K562 (cell line): ENCODE results near the gene CD300H. TPM values are rescaled to one million over a fixed set of nuclear protein-coding genes. Genes with fewer than 3 reads are reported as not detected.

ENCODE experiments used
- ATAC-seq: fragments of 200-7000 bp; cut with Tn5 transposase; 3 replicates; pipeline ENCODE4 v1.9.1; 2020; ENCODE audit warnings: moderate library complexity
- BruUV-seq: library from RNA; stranded (reverse); fragments of 400-500 nt; replicated peaks from 2 replicates; lab custom pipeline; 2021; lab: Mats Ljungman, UMichigan
- CTCF ChIA-PET: fragments of 300-600 bp; formaldehyde crosslinking; extraction: SDS; loops from one replicate; lab custom pipeline; 2021; ENCODE audit warnings: low intra/inter-chr PET ratio; lab: Yijun Ruan, JAX
- POLR2A ChIA-PET: fragments of 300-600, 350-650 bp; sonication (Branson Sonifier 250); formaldehyde crosslinking; extraction: SDS; loops from one replicate; lab custom pipeline; 2021; ENCODE audit warnings: antibody characterized with exemption, inconsistent platforms; lab: Yijun Ruan, JAX
- DNase-seq, 4 experiments: peaks; one replicate each; pipeline versions ENCODE4 v3.0.0 to v3.0.0-alpha.2; 2011 to 2018; ENCODE audit warnings: low spot score in 3 of 4, mixed read lengths in 3 of 4; ENCODE audit errors: extremely low read depth in 1 of 4
- FAIRE-seq: peaks from 2 replicates; lab custom pipeline; 2011; peaks lifted over from hg19 to GRCh38; lab: Jason Lieb, UNC
- H2AFZ ChIP-seq: 2 replicates; pipeline ENCODE4 v1.6.0; 2011; ENCODE audit warnings: low read depth, low read length, control low read depth, inconsistent platforms
- H3K27ac ChIP-seq: fragments of 200-600 bp; 3 replicates; pipeline ENCODE4 v1.8.0; 2011; ENCODE audit warnings: low read depth, mild to moderate bottlenecking, control low read depth, inconsistent platforms, low read length, moderate library complexity, mixed read lengths; ENCODE audit errors: extremely low read depth
- H3K27me3 ChIP-seq, 2 experiments: fragments of 300-600 bp in 1 of 2; 2 replicates in 1 of 2; 3 replicates in 1 of 2; pipeline versions ENCODE4 v1.6.0 to v1.8.0; 2011; ENCODE audit warnings: inconsistent platforms in 2 of 2, low read length in 2 of 2, mild to moderate bottlenecking in 1 of 2, mixed read lengths in 1 of 2, moderate library complexity in 1 of 2; ENCODE audit not compliant: control insufficient read depth in 2 of 2, insufficient read depth in 2 of 2
- H3K36me3 ChIP-seq: fragments of 300-600 bp; 3 replicates; pipeline ENCODE4 v1.8.0; 2011; ENCODE audit warnings: mild to moderate bottlenecking, low read length, inconsistent platforms; ENCODE audit not compliant: control insufficient read depth, insufficient read depth
- H3K4me1 ChIP-seq, 2 experiments: fragments of 200-600 bp in 1 of 2; replicated peaks in 1 of 2; 2 replicates in 1 of 2; 3 replicates in 1 of 2; pipeline versions ENCODE4 v1.5.1 to v1.8.0; 2011; ENCODE audit warnings: inconsistent platforms in 2 of 2, low read length in 2 of 2, mild to moderate bottlenecking in 1 of 2, mixed read lengths in 1 of 2, moderate library complexity in 1 of 2; ENCODE audit not compliant: control insufficient read depth in 2 of 2, insufficient read depth in 2 of 2
- H3K4me2 ChIP-seq: 2 replicates; pipeline ENCODE4 v1.6.1; 2011; ENCODE audit warnings: low read length, control low read depth, inconsistent platforms, mixed read lengths; ENCODE audit not compliant: insufficient read depth
- H3K4me3 ChIP-seq: fragments of 200-600 bp; sonication (generic), shearing (Covaris generic); 2 replicates; pipeline ENCODE4 v1.5.1; 2016; ENCODE audit warnings: control low read depth, inconsistent platforms
- H3K79me2 ChIP-seq: fragments of 200-600 bp; 3 replicates; pipeline ENCODE4 v1.8.0; 2011; ENCODE audit warnings: low read length, inconsistent platforms; ENCODE audit not compliant: control insufficient read depth, insufficient read depth
- H3K9ac ChIP-seq, 2 experiments: 2 replicates each; pipeline versions ENCODE4 v1.6.0 to v1.6.1; 2011; ENCODE audit warnings: low read depth in 2 of 2, low read length in 2 of 2, control low read depth in 1 of 2, inconsistent platforms in 1 of 2, mild to moderate bottlenecking in 1 of 2, mixed read lengths in 1 of 2; ENCODE audit not compliant: insufficient read depth in 1 of 2
- H3K9me1 ChIP-seq: one replicate; pipeline ENCODE4 v1.6.0; 2011; ENCODE audit warnings: inconsistent platforms, mild to moderate bottlenecking, low read length, moderate library complexity; ENCODE audit not compliant: control insufficient read depth, insufficient read depth
- H3K9me3 ChIP-seq: replicated peaks from 2 replicates; pipeline ENCODE4 v1.5.1; 2011; ENCODE audit warnings: low read depth, low read length, inconsistent platforms; ENCODE audit not compliant: control insufficient read depth, insufficient read depth
- H4K20me1 ChIP-seq: replicated peaks from 2 replicates; pipeline ENCODE4 v1.6.1; 2011; ENCODE audit warnings: low read length, inconsistent platforms, mixed read lengths; ENCODE audit not compliant: control insufficient read depth, insufficient read depth
- ARHGAP35 ChIP-seq: fragments of 450-650 bp; IDR thresholded peaks from 2 replicates; pipeline ENCODE4 v1.6.1; 2018; ENCODE audit not compliant: partially characterized antibody
- BRF2 ChIP-seq: IDR thresholded peaks from 3 replicates; pipeline ENCODE4 v1.6.1; 2011; ENCODE audit warnings: borderline replicate concordance, mild to moderate bottlenecking; ENCODE audit not compliant: insufficient read length, insufficient read depth
- CBX2 ChIP-seq: fragments of 200-600 bp; sonication (generic); IDR thresholded peaks from one replicate; pipeline ENCODE4 v1.6.1; 2012; ENCODE audit warnings: mild to moderate bottlenecking, low read length, inconsistent platforms; ENCODE audit not compliant: insufficient read depth, poor library complexity, severe bottlenecking
- CREM ChIP-seq: IDR thresholded peaks from 2 replicates; pipeline ENCODE4 v1.6.1; 2014; ENCODE audit warnings: antibody characterized with exemption, low read depth
- MBD1 ChIP-seq: fragments of 250-450 bp; sonication (Bioruptor Pico); IDR thresholded peaks from 2 replicates; pipeline ENCODE4 v1.8.0; 2022; ENCODE audit warnings: inconsistent platforms
- MCM3 ChIP-seq: fragments of 450-650 bp; IDR thresholded peaks from 2 replicates; pipeline ENCODE4 v1.6.1; 2016
- NCOA1 ChIP-seq: fragments of 450-650 bp; IDR thresholded peaks from 2 replicates; pipeline ENCODE4 v1.6.1; 2016; ENCODE audit warnings: low read depth
- XRCC3 ChIP-seq: fragments of 450-650 bp; IDR thresholded peaks from 2 replicates; pipeline ENCODE4 v1.6.1; 2017; ENCODE audit warnings: mild to moderate bottlenecking, moderate library complexity
- WGBS: fragments of 100-300 bp; shearing (Covaris generic); methylation state at CpG from one replicate; pipeline ENCODE4 v1.1.6; 2016; ENCODE audit warnings: low coverage, mixed read lengths; ENCODE audit not compliant: insufficient coverage; ENCODE audit errors: missing lambda C conversion rate; 5-methylcytosine and 5-hydroxymethylcytosine counted together
- in situ Hi-C: fragments of 300-500 bp; cut with MboI; formaldehyde crosslinking; loops from 4 replicates; pipeline ENCODE4 v1.15.0; 2018; ENCODE audit warnings: inconsistent platforms, mixed read lengths
- intact Hi-C: fragments of 100-400 bp; cut with micrococcal nuclease; formaldehyde crosslinking; loops from 2 replicates; pipeline ENCODE4 v1.14.2; 2022
- polyA plus RNA-seq, 8 experiments: library from polyadenylated mRNA; depleted of rRNA in 4 of 8; stranded (reverse) in 5 of 8; unstranded in 3 of 8; fragments of >200 nt; fragmentation: Nextera tagmentation in 2 of 8; fragmentation: Illumina TruSeq in 1 of 8; extraction: Ambion mirVana in 2 of 8; extraction: Trizol in 1 of 8; gene quantifications; 2 replicates each; pipeline versions ENCODE4 v1.2.1 to v1.2.3, GENCODE V29; 2011 to 2014; ENCODE audit warnings: inconsistent platforms in 1 of 8, missing spikeins in 1 of 8
- total RNA-seq, 7 experiments: library from RNA; depleted of rRNA in 6 of 7; stranded (reverse); fragments of >200 nt in 6 of 7; fragmentation: Illumina TruSeq in 2 of 7; extraction: Trizol in 2 of 7; gene quantifications; 2 replicates each; pipeline versions ENCODE4 v1.2.1 to v1.2.3, GENCODE V29; 2011 to 2021; ENCODE audit warnings: low replicate concordance in 1 of 7

Gene CD300H
- total and polyA plus RNA-seq, 9 of the 15 experiments (the other 6 are each of a cell fraction or from before 2014, with no cell fraction given), result not detected

- H3K4me3 ChIP-seq, result no peak overlapping the region
- H2AFZ ChIP-seq, result no peak overlapping the region
- FAIRE-seq (no peak), ATAC-seq (no peak), DNase-seq (no peak)
- no peaks in the 10 kb centered on the region; the same call in 1 of the 2 replicates for H4K20me1 ChIP-seq
- 0% methylated on average over 3 of the region's 3 CpGs for WGBS
- intact Hi-C loops (no loop called here), in situ Hi-C loops (no loop called here)
- no peak for TF ChIP-seq XRCC3
- no peak for TF ChIP-seq CREM
- TF ChIP-seq MBD1, result no peak
- TF ChIP-seq BRF2, result no peak
- no peak for TF ChIP-seq MCM3
- no peak for TF ChIP-seq CBX2
- TF ChIP-seq ARHGAP35, result no peak
- TF ChIP-seq NCOA1, result no peak
- H3K79me2 ChIP-seq, result no peaks in the 10 kb centered on the region
- ChIA-PET POLR2A (no interaction called here), CTCF (no interaction called here)
- no TSS peak for BruUV-seq
- H3K9ac ChIP-seq, result no peak overlapping the region
- no peak overlapping the region for H3K4me2 ChIP-seq
- H3K9me3 ChIP-seq, result no peaks in the 10 kb centered on the region
- peaks cover 0 to 3% of the 10 kb centered on the region in 2 experiments; a peak in 1 of 5 replicates for H3K4me1 ChIP-seq
- peaks cover 3 to 89% of the 10 kb centered on the region in 2 experiments; a peak in 4 of 5 replicates for H3K27me3 ChIP-seq
- no peak overlapping the region for H3K27ac ChIP-seq
- H3K9me1 ChIP-seq, result no peaks in the 10 kb centered on the region
- H3K36me3 ChIP-seq, result no peaks in the 10 kb centered on the region
Observed at GRCh38 chr17:74547736-74548135, 19.6 kb downstream of the CD300H start.
